ENCODE measurements around the gene TRIM39. TPM values are rescaled to one million over a fixed set of nuclear protein-coding genes. Genes with fewer than 3 reads are reported as not detected.

TRIM39 gene
- total RNA-seq, 1 donor from 2014 or later = 11.6 TPM

DNA sequence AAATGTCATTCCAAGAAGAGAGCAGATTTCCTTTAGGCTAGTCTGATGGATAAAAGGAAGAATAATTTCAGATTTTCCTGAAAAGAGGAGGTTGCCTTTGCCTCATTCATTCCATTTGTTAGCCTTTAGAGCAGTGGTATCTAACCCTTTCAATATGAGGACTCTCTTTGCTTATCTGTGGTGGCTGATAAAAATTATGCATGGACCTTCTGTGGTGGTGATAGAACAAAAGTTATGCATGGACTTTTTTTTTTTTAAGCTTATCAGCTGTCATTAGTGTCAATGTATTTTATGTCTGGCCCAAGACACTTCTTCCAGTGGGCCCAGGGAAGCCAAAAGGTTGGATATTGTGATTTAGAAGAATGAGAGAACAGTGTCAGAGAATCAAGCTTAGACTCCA, 1.7 kb downstream of the TRIM39 start:
- DNase-seq = no peak

DNA sequence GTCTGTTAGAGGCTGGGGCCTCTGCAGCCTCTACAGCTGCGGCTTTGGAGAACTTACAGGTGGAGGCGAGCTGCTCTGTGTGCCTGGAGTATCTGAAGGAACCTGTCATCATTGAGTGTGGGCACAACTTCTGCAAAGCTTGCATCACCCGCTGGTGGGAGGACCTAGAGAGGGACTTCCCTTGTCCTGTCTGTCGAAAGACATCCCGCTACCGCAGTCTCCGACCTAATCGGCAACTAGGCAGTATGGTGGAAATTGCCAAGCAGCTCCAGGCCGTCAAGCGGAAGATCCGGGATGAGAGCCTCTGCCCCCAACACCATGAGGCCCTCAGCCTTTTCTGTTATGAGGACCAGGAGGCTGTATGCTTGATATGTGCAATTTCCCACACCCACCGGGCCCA, 2.6 kb downstream of the TRIM39 start:
- no peak for DNase-seq

- no peak for DNase-seq
Measured at GRCh38 chr6:30331981-30332380, 5.3 kb downstream of the TRIM39 start.

- no peak for DNase-seq
Measured at GRCh38 chr6:30334075-30334783, 7.5 kb downstream of the TRIM39 start.

DNA sequence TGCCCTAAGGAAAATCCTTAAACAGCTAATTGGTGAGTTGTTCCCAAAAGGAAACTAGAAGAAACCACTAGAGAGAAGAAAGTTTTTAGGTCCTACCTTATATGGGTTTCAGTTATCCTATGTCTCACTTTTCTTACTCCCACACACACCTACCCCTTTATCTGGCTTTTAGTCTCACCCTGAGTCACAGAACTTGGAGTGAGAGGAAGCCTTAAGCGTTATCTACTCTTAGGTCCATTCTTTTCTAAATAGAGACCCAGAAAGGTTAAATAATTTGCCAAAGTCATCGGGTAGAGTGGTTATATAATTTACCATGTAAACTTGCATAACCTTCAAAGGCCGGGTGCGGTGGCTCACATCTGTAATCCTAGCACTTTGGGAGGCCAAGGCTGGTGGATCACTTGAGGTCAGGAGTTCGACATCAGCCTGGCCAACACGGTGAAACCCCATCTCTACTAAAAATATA, 13.9 kb downstream of the TRIM39 start:
- no peak for DNase-seq

- DNase-seq = no peak
Measured at GRCh38 chr6:30341218-30341617, 14.5 kb downstream of the TRIM39 start.

GRCh38 chr6:30341728-30342127, 15.0 kb downstream of the TRIM39 start:
- DNase-seq = no peak

- DNase-seq = no peak
Measured at GRCh38 chr6:30344191-30344867, 17.6 kb downstream of the TRIM39 start.

- peak; percentile 86 for DNase-seq
Measured at GRCh38 chr6:30344868-30345671, 18.3 kb downstream of the TRIM39 start, which contains the start of gene RPP21. TSS of gene RPP21 (plus strand) at chr6:30345156. CDS start at chr6:30345172, 16 bp downstream.

GRCh38 chr6:30345852-30346251, 19.1 kb downstream of the TRIM39 start:
- no peak for DNase-seq

- DNase-seq = no peak
Measured at GRCh38 chr6:30348957-30349356, 22.2 kb downstream of the TRIM39 start.

GRCh38 chr6:30349421-30350177, 22.9 kb downstream of the TRIM39 start:
- DNase-seq = no peak

GRCh38 chr6:30350524-30350923, 23.8 kb downstream of the TRIM39 start:
- no peak for DNase-seq

DNA sequence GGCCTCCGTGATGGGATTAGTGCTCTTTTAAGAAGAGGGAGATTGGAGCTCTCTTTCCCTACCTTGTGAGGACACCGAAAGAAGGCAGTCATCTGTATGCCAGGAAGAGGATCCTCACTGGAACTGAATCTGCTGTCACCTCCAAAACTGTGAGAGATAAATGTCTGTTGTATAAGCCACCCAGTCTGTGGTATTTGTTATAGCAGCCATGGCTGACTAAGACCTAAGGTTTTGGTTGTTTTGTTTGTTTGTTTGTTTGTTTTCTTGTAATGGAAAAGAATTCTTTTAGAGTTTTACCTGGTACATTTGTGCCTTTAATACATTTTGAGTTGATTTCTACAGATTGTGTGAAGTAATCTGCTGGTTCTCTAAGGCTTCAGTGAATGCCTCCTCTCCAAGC, 25.8 kb downstream of the TRIM39 start:
- DNase-seq = no peak

DNA sequence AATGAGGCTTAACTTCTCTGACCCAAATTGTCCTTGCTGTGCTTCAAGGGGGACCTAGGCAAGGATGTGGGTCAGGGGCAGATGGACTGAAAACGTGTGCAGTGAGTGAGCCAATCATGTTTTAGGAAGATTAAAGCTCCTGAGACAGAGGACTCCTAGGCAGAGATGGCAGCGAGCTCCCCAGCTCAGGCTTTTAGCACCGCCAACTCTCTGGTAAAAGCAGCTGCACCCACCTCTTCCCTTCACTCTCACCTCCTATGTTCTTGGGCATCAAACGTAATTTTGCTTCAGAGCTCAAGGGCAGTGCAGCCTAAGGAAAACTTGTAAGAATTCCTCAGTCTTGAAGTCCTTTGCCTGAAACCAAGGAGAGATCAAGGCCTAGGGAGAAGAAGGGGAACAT, 28.6 kb downstream of the TRIM39 start:
- DNase-seq = no peak

DNA sequence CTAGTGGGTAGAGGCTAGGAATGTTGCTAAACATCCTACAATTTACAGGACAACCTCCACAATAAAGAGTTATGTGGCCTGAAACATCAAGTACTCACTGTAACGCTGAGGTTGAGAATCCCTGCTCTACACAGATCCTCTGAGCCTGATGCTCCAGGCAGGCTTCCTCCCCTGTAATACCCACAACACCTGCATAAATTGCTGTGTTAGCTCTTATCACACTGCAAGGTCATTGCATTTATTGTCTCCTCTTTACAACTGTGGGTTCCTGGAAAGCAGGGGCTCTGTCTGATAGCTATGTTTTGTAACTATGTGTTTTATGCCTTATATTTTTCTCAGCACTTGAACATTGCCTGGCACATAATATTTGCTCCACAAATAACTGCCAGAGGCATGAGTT, 29.8 kb downstream of the TRIM39 start:
- DNase-seq = no peak

GRCh38 chr6:30357678-30358540, 31.2 kb downstream of the TRIM39 start:
- peak; percentile 81 for DNase-seq

DNA sequence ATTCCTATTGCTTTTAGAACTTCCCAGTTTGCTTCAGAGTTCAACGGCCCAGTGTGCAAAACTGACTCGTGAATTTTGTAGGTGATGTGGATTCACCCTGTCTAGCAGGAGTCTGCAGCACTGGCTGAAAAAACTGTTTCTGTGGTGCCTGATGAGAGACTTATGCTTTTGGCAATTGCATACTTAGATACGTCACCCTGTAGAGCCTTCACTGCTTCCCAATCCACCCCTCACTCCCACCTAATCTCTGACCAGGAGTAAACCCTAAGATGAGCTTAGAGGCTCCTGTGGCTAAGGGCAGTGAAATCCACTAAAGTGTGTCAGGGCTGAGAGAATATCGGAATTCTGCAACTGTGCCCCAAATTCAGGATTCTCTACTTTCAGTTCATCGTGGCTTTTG, 32.5 kb downstream of the TRIM39 start:
- no peak for DNase-seq

DNA sequence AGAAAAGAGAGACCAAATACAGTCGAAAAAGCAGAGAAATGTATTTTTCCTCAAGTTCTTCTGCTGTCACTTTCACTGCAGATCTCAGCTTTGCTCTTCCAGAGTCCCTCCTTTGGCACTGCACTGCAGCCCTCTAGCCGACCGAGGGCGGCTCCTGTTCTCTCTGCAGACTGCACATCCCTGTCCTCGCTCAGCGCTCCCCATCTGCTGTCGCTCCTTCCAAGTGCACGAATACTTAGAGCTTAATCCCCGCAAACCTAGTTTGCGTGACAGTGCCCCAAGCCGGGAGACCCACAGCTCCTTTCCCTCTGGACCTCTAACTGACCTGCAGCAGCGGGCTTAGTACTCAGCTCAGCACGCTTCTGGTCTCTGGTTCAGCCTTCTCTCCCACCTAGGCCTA, 33.4 kb downstream of the TRIM39 start:
- DNase-seq = no peak

- DNase-seq = no peak
Measured at GRCh38 chr6:30361661-30362060, 34.9 kb downstream of the TRIM39 start.

DNA sequence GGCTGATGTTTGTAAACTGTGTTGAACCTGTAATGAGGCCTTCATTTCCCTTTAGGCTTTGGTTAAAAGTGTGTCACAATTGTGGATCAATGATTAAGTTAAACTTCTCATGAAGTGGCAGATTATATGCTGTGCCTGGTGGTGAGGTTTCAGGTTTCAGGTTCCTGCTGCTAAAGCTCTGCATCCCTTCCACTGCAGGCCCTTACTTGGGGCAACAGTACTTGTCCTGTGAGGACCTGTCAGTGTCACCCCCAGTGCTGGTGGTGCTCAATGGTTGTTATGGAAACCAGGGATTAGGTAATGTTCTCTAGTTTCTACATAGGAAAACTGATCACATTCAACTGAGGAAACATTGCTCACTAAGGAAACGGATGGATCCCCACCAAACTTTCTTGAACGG, 36.7 kb downstream of the TRIM39 start:
- no peak for DNase-seq

DNA sequence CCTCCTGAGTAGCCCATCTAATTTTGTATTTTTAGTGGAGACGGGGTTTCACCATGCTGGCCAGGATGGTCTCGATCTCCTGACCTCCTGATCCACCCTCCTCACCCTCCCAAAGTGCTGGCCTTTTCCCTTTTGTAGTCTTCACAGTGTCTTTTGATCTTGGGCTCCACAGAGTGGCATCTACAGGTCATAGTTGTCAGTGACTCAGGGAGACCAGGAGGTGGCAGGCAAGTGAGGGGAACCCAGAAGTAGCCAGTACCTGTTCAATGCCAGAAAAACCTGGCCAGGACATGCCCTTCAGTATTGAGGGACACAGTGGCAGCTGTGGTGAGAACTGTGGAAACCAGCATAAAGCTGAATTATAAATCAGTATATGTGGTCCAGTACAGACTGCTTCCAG, 37.9 kb downstream of the TRIM39 start:
- no peak for DNase-seq
